Lower lobe of right lung (tissue), 2 donors: ENCODE results near the gene AEN. TPM values are rescaled to one million over a fixed set of nuclear protein-coding genes. Genes with fewer than 3 reads are reported as not detected.

Source experiments
- ATAC-seq, 2 donors: fragments of 200-7000 bp; cut with Tn5 transposase; one replicate each; pipeline ENCODE4 v1.9.1; 2020 to 2022; ENCODE audit warnings: mild to moderate bottlenecking in 2 of 2, moderate library complexity in 2 of 2
- DNase-seq: peaks from one replicate; pipeline ENCODE4 v3.0.0-alpha.2; 2020
- H3K27ac ChIP-seq: fragments of 200-600 bp; one replicate; pipeline ENCODE4 v1.8.0; 2022
- H3K27me3 ChIP-seq: fragments of 200-600 bp; one replicate; pipeline ENCODE4 v1.8.0; 2022; ENCODE audit warnings: low read depth
- H3K36me3 ChIP-seq: fragments of 200-600 bp; one replicate; pipeline ENCODE4 v1.8.0; 2022; ENCODE audit warnings: mild to moderate bottlenecking
- H3K4me1 ChIP-seq: fragments of 200-600 bp; one replicate; pipeline ENCODE4 v1.8.0; 2022
- H3K4me3 ChIP-seq: fragments of 200-600 bp; one replicate; pipeline ENCODE4 v1.8.0; 2022; ENCODE audit warnings: mild to moderate bottlenecking
- H3K9me3 ChIP-seq: fragments of 200-600 bp; one replicate; pipeline ENCODE4 v1.8.0; 2022
- intact Hi-C: fragments of 100-400 bp; cut with DNase I; formaldehyde crosslinking; loops from one replicate; pipeline ENCODE4 v1.11.0; 2022
- total RNA-seq: library from RNA; stranded (reverse); fragmentation: NEBNext Ultra II Directional; extraction: Animal tissue kit (Norgen Biotek cat#: 25700); gene quantifications from one replicate; pipeline ENCODE4 v1.2.1, GENCODE V29; 2021
- TF ChIP-seq, protein P1 (sequence below): fragments of 200-600 bp; IDR thresholded peaks from one replicate; pipeline ENCODE4 v1.8.0; 2022; ENCODE audit warnings: antibody characterized with exemption, mild to moderate bottlenecking
- donor health status: DM: no; HTN: yes; CAD: no; lungs with severe emphysema.

AEN gene
- total RNA-seq, 1 donor from 2014 or later = 23.8 TPM

DNA sequence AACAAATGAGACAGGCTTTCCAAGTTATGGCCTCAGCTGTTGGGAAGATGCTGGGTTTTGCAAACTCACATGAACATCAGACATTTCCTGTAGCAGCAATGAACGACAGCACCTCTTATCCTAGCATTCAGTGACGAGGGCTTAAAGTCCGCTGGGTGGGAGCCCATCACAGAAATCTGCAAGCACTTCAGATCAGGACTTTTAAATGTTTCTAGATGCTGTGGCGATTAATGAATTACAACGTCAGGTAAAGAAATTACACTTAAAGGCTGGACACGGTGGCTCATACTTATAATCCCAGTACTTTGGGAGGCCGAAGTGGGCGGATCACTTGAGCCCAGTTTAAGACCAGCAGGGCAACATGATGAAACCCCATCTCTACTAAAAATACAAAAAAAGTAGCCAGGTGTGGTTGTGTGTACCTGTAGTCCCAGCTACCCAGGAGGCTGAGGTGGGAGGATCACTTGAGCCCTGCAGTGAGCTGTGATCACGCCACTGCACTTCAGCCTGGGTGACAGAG lies 3.9 kb downstream of the AEN start:
- H3K27ac ChIP-seq = peak overlapping the region; percentile 51
- no peak for DNase-seq
- peaks cover 71% of the 10 kb centered on the region for H3K4me1 ChIP-seq

DNA sequence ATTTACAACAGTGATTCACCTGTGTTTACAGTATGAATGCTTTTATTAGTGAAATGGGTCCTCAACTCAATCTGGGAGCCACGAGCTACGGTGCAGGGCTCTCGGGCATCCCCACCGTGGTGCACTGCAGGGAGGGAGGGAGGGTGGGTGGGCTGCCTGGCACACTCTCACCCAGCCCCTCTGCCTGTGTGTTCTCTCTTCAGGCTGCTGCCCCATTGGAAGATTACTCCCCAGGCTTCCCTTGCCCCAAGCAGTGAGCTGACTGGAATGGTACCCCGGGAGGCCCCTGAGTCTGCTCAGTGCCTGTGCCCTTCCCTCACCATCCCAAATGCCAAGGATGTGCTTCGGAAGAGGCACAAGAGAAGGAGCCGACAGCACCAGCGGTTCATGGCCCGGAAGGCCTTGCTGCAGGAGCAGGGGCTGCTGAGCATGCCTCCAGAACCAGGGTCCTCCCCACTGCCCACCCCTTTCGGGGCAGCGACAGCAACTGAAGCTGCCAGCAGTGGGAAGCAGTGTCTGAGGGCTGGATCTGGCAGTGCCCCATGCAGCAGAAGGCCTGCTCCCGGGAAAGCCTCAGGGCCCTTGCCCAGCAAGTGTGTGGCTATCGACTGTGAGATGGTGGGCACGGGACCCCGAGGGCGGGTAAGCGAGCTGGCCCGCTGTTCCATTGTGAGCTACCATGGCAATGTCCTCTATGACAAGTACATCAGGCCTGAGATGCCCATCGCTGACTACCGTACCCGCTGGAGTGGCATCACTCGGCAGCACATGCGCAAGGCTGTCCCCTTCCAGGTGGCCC lies 5.0 kb downstream of the AEN start:
- no peak overlapping the region for H3K4me3 ChIP-seq
- intact Hi-C loops = no loop called here
- peak overlapping the region; percentile 51 for H3K27ac ChIP-seq
- DNase-seq (no peak), ATAC-seq (no peak)
- peaks cover 52% of the 10 kb centered on the region for H3K36me3 ChIP-seq
- no peaks in the 10 kb centered on the region for H3K27me3 ChIP-seq
- TF ChIP-seq, protein P1, sequence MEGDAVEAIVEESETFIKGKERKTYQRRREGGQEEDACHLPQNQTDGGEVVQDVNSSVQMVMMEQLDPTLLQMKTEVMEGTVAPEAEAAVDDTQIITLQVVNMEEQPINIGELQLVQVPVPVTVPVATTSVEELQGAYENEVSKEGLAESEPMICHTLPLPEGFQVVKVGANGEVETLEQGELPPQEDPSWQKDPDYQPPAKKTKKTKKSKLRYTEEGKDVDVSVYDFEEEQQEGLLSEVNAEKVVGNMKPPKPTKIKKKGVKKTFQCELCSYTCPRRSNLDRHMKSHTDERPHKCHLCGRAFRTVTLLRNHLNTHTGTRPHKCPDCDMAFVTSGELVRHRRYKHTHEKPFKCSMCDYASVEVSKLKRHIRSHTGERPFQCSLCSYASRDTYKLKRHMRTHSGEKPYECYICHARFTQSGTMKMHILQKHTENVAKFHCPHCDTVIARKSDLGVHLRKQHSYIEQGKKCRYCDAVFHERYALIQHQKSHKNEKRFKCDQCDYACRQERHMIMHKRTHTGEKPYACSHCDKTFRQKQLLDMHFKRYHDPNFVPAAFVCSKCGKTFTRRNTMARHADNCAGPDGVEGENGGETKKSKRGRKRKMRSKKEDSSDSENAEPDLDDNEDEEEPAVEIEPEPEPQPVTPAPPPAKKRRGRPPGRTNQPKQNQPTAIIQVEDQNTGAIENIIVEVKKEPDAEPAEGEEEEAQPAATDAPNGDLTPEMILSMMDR = no peak
- no peaks in the 10 kb centered on the region for H3K9me3 ChIP-seq
- peaks cover 78% of the 10 kb centered on the region for H3K4me1 ChIP-seq

More for the DNA sequence above, 3.9 kb downstream of the AEN start:
- H3K9me3 ChIP-seq = no peaks in the 10 kb centered on the region
- no peak for ATAC-seq
- H3K27me3 ChIP-seq = no peaks in the 10 kb centered on the region
- TF ChIP-seq, protein P1 = no peak
- no peak overlapping the region for H3K4me3 ChIP-seq
- intact Hi-C loops = no loop called here
- H3K36me3 ChIP-seq = peaks cover 41% of the 10 kb centered on the region

DNA sequence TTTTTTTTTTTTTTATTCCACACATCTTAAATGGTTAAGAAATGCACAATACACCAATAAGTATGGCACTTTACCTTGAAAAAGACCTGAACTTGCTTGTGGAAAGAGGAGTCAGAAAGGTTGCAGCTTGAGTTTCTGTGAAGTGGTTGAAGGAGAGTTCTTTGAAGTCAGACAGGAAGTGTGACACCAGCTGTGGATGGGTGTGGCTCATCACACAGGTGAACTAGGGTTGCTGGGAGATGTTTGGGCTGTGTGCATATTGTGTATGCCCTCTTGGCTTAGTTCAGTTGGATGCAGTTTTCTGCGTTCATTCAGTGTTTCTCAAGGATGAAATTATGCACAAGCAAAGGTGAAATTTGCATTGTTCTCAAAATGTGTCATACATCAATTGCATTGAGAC lies 6.3 kb downstream of the AEN start:
- intact Hi-C loops = no loop called here
- H3K36me3 ChIP-seq = peaks cover 66% of the 10 kb centered on the region
- H3K9me3 ChIP-seq = no peaks in the 10 kb centered on the region
- ATAC-seq = no peak
- no peaks in the 10 kb centered on the region for H3K27me3 ChIP-seq
- H3K4me1 ChIP-seq = peaks cover 73% of the 10 kb centered on the region
- DNase-seq = no peak
- H3K4me3 ChIP-seq = no peak overlapping the region
- peak overlapping the region; percentile 12 for H3K27ac ChIP-seq
- TF ChIP-seq, protein P1 = no peak

DNA sequence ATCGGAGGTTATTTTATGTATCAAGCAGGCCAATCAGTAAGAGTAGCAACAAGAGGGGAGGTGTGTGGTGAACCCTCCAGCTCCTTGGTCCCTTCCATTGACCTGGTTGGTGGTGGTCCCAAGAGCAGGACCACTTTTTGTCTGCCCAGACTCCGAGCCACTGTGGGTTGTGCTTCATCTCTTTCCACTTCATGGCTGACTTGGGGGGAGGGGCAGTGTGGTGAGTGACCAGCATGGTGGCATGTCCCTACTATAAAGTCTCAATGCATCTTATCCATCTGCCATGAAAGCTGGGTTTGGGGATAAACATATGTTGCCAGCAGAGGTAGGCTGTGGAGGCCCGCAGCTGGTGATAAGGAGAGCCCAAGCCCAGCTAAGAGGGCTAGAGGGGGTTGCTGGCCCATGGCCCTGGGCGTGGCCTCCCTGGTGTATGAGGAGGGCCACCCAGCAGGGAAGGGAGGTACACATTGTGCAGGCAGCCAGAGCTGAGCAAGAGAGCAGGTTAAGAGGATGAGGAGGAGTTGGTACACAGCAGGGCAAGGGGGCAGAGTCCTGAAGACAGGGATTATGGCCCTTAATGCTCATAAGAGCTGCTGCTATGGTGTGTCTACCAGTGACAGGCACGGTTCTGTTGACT lies 7.0 kb downstream of the AEN start:
- TF ChIP-seq, protein P1 = no peak
- DNase-seq (no peak), ATAC-seq (no peak)
- peaks cover 72% of the 10 kb centered on the region for H3K36me3 ChIP-seq
- peak overlapping the region; percentile 12 for H3K27ac ChIP-seq
- H3K4me1 ChIP-seq = peaks cover 67% of the 10 kb centered on the region
- H3K27me3 ChIP-seq = no peaks in the 10 kb centered on the region
- intact Hi-C loops = no loop called here
- H3K9me3 ChIP-seq = no peaks in the 10 kb centered on the region
- no peak overlapping the region for H3K4me3 ChIP-seq

DNA sequence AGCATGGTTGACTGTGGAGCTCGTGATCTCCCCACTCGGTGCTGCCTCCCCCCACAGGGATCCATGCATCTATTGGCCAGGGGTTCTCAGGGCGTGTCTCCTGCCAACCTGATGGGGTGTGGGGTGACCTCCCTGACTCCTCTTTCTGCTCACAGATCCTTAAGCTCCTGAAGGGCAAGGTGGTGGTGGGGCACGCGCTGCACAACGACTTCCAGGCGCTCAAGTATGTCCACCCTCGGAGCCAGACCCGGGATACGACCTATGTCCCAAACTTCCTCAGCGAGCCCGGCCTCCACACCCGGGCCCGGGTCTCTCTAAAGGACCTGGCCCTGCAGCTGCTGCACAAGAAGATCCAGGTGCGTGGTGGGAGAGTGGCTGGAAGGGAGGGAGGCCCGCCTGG lies 7.9 kb downstream of the AEN start:
- no peaks in the 10 kb centered on the region for H3K9me3 ChIP-seq
- H3K36me3 ChIP-seq = peaks cover 72% of the 10 kb centered on the region
- peaks cover 57% of the 10 kb centered on the region for H3K4me1 ChIP-seq
- H3K27me3 ChIP-seq = no peaks in the 10 kb centered on the region
- H3K27ac ChIP-seq = peak overlapping the region; percentile 73
- ATAC-seq (no peak), DNase-seq (no peak)
- TF ChIP-seq, protein P1 = no peak
- intact Hi-C loops = no loop called here
- H3K4me3 ChIP-seq = no peak overlapping the region
